ENCODE results near the gene MAP1S.

DNA sequence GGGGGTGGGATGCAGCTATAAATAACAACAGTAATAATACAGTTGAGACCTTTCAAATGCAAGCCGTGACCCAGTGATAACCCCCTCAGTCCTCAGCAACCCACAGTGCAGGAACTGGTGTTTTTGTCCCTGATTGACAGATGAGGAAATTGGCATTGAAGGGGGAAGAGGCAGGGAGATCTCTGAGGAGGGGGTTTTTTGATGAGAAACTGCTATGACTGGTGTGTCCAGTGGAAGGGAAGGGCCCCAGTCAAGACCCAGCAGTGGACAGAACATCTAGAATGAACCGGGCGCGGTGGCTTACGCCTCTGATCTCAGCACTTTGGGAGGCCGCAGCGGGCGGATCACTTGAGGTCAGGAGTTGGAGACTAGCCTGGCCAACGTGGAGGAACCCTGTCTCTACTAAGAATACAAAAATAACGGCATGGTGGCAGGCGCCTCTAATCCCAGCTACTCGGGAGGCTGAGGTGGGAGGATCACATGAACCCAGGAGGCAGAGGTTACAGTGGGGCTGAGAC lies 1.9 kb downstream of the MAP1S start:
- TF ChIP-seq, protein P1, sequence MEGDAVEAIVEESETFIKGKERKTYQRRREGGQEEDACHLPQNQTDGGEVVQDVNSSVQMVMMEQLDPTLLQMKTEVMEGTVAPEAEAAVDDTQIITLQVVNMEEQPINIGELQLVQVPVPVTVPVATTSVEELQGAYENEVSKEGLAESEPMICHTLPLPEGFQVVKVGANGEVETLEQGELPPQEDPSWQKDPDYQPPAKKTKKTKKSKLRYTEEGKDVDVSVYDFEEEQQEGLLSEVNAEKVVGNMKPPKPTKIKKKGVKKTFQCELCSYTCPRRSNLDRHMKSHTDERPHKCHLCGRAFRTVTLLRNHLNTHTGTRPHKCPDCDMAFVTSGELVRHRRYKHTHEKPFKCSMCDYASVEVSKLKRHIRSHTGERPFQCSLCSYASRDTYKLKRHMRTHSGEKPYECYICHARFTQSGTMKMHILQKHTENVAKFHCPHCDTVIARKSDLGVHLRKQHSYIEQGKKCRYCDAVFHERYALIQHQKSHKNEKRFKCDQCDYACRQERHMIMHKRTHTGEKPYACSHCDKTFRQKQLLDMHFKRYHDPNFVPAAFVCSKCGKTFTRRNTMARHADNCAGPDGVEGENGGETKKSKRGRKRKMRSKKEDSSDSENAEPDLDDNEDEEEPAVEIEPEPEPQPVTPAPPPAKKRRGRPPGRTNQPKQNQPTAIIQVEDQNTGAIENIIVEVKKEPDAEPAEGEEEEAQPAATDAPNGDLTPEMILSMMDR (IDR thresholded peaks at IDR 0.05): no peak
- TF ChIP-seq POLR2A (IDR thresholded peaks at IDR 0.05): no peak

Measured in heart left ventricle (tissue), 13 donors.